GM19395 (cell line): Measurements from ENCODE around the gene IDI2.
"Not testable (repeated sequence)": the region's sequence is repeated elsewhere in the genome, so short reads cannot be mapped to it uniquely, and the experiment has no call there.

Experiments used
- ATAC-seq: cut with Tn5 transposase; IDR thresholded peaks from one replicate; pipeline ENCODE4 v1.9.1; 2021; ENCODE audit warnings: mild to moderate bottlenecking, moderate library complexity; ENCODE audit not compliant: unreplicated experiment

The IDI2 gene

GRCh38 chr10:1025683-1026082, at the start of gene IDI2:
Gene IDI2, minus strand, starts transcription at chr10:1025859. Its CDS starts 1,136 bp downstream, at chr10:1024723.
- no peak for ATAC-seq

- ATAC-seq, result no peak
Observed at GRCh38 chr10:1074748-1075308, 49.2 kb upstream of the IDI2 start.

GRCh38 chr10:1074052-1074747, 48.5 kb upstream of the IDI2 start:
- no peak for ATAC-seq

- ATAC-seq, result no peak
Observed at GRCh38 chr10:1070919-1071318, 45.3 kb upstream of the IDI2 start.

GRCh38 chr10:1068380-1069361, 43.0 kb upstream of the IDI2 start:
- ATAC-seq, result no peak

- ATAC-seq, result not testable (repeated sequence)
Observed at GRCh38 chr10:1066734-1067133, 41.1 kb upstream of the IDI2 start.

- ATAC-seq, result no peak
Observed at GRCh38 chr10:1064964-1065247, 39.2 kb upstream of the IDI2 start.

GRCh38 chr10:1063232-1063865, 37.7 kb upstream of the IDI2 start:
- ATAC-seq, result no peak

GRCh38 chr10:1061930-1062774, 36.5 kb upstream of the IDI2 start:
- no peak for ATAC-seq

- ATAC-seq, result no peak
Observed at GRCh38 chr10:1059902-1060301, 34.2 kb upstream of the IDI2 start.

- ATAC-seq, result no peak
Observed at GRCh38 chr10:1058017-1058416, 32.4 kb upstream of the IDI2 start.

- ATAC-seq, result peak; percentile 21
Observed at GRCh38 chr10:1057106-1057657, 31.5 kb upstream of the IDI2 start.

GRCh38 chr10:1056326-1057105, 30.9 kb upstream of the IDI2 start, which contains the start of gene WDR37:
Gene WDR37, plus strand, starts transcription at chr10:1056385. Its CDS starts 15,771 bp downstream, at chr10:1072156.
- peak; percentile 91 for ATAC-seq

GRCh38 chr10:1054684-1055083, 29.0 kb upstream of the IDI2 start:
- ATAC-seq, result no peak

- ATAC-seq, result no peak
Observed at GRCh38 chr10:1050554-1050953, 24.9 kb upstream of the IDI2 start.

- ATAC-seq, result no peak
Observed at GRCh38 chr10:1050145-1050544, 24.5 kb upstream of the IDI2 start.

GRCh38 chr10:1049425-1049958, 23.8 kb upstream of the IDI2 start:
- ATAC-seq, result peak; percentile 7

- peak; percentile 80 for ATAC-seq
Observed at GRCh38 chr10:1048732-1049424, 23.2 kb upstream of the IDI2 start, which contains the start of gene IDI1. Gene IDI1, minus strand, starts transcription at chr10:1049119. Its CDS starts 116 bp downstream, at chr10:1049003.
